Memory B cell (primary cell): ENCODE results near the gene FAM114A2.
A peak's percentile ranks its signal among the peaks of the same experiment; 100 is the strongest.

Source experiments
- ATAC-seq: fragments of 150-1000 bp; cut with Tn5 transposase; 2 replicates; pipeline ENCODE4 v1.10.0; 2021; ENCODE audit warnings: low read depth, mild to moderate bottlenecking, moderate library complexity
- DNase-seq, 2 donors: peaks; one replicate each; pipeline ENCODE4 v3.0.0; 2022; ENCODE audit warnings: low spot score in 2 of 2
- H3K27ac Mint-ChIP-seq: one replicate; pipeline ENCODE4 v1.8.0; 2022; ENCODE audit warnings: mild to moderate bottlenecking, moderate library complexity, mixed read lengths
- H3K27me3 Mint-ChIP-seq: one replicate; pipeline ENCODE4 v1.8.0; 2022; ENCODE audit warnings: mixed read lengths
- H3K36me3 Mint-ChIP-seq: one replicate; pipeline ENCODE4 v1.8.0; 2022; ENCODE audit warnings: mild to moderate bottlenecking, mixed read lengths
- H3K4me1 Mint-ChIP-seq: one replicate; pipeline ENCODE4 v1.8.0; 2022; ENCODE audit warnings: mixed read lengths
- H3K4me3 Mint-ChIP-seq: one replicate; pipeline ENCODE4 v1.8.0; 2022; ENCODE audit warnings: mild to moderate bottlenecking, moderate library complexity, mixed read lengths
- H3K9me3 Mint-ChIP-seq: one replicate; pipeline ENCODE4 v1.8.0; 2022; ENCODE audit warnings: mixed read lengths

FAM114A2 gene

GRCh38 chr5:153987301-153987700 lies 51.4 kb downstream of the FAM114A2 start:
- H3K27ac Mint-ChIP-seq, result no peak overlapping the region
- H3K36me3 Mint-ChIP-seq, result peaks cover 7% of the 10 kb centered on the region
- no peaks in the 10 kb centered on the region for H3K4me1 Mint-ChIP-seq
- no peaks in the 10 kb centered on the region for H3K9me3 Mint-ChIP-seq
- H3K27me3 Mint-ChIP-seq, result no peaks in the 10 kb centered on the region
- ATAC-seq (no peak), DNase-seq (no peak)
- no peak overlapping the region for H3K4me3 Mint-ChIP-seq

GRCh38 chr5:153985498-153985897 lies 53.2 kb downstream of the FAM114A2 start:
- H3K4me3 Mint-ChIP-seq, result no peak overlapping the region
- peaks cover 4% of the 10 kb centered on the region for H3K4me1 Mint-ChIP-seq
- no peaks in the 10 kb centered on the region for H3K9me3 Mint-ChIP-seq
- ATAC-seq (no peak), DNase-seq (no peak)
- H3K36me3 Mint-ChIP-seq, result peaks cover 3% of the 10 kb centered on the region
- no peak overlapping the region for H3K27ac Mint-ChIP-seq
- no peaks in the 10 kb centered on the region for H3K27me3 Mint-ChIP-seq

GRCh38 chr5:153983885-153984284 lies 54.8 kb downstream of the FAM114A2 start:
- H3K4me3 Mint-ChIP-seq, result no peak overlapping the region
- DNase-seq, result no peak
- H3K9me3 Mint-ChIP-seq, result no peaks in the 10 kb centered on the region
- ATAC-seq, result no peak
- H3K27ac Mint-ChIP-seq, result peak overlapping the region; percentile 65
- H3K4me1 Mint-ChIP-seq, result peaks cover 4% of the 10 kb centered on the region
- no peaks in the 10 kb centered on the region for H3K27me3 Mint-ChIP-seq
- no peaks in the 10 kb centered on the region for H3K36me3 Mint-ChIP-seq

GRCh38 chr5:153981905-153982605 lies 56.7 kb downstream of the FAM114A2 start:
- no peaks in the 10 kb centered on the region for H3K36me3 Mint-ChIP-seq
- H3K9me3 Mint-ChIP-seq, result no peaks in the 10 kb centered on the region
- H3K4me3 Mint-ChIP-seq, result no peak overlapping the region
- DNase-seq (no peak), ATAC-seq (peak; percentile 24)
- peaks cover 4% of the 10 kb centered on the region for H3K4me1 Mint-ChIP-seq
- H3K27me3 Mint-ChIP-seq, result peaks cover under 1% of the 10 kb centered on the region
- H3K27ac Mint-ChIP-seq, result peak overlapping the region; percentile 24

GRCh38 chr5:153979028-153979783 lies 59.5 kb downstream of the FAM114A2 start:
- Mint-ChIP-seq H3K27me3 (peaks cover 5% of the 10 kb centered on the region), H3K4me1 (peaks cover 4% of the 10 kb centered on the region), H3K4me3 (no peak overlapping the region), H3K27ac (no peak overlapping the region), H3K9me3 (no peaks in the 10 kb centered on the region), H3K36me3 (no peaks in the 10 kb centered on the region)
- ATAC-seq (no peak), DNase-seq (no peak)

- no peaks in the 10 kb centered on the region for H3K36me3 Mint-ChIP-seq
- ATAC-seq, result no peak
- no peaks in the 10 kb centered on the region for H3K4me1 Mint-ChIP-seq
- DNase-seq, result no peak
- H3K9me3 Mint-ChIP-seq, result no peaks in the 10 kb centered on the region
- peaks cover 5% of the 10 kb centered on the region for H3K27me3 Mint-ChIP-seq
- H3K27ac Mint-ChIP-seq, result no peak overlapping the region
- H3K4me3 Mint-ChIP-seq, result no peak overlapping the region
These were observed 63.9 kb downstream of the FAM114A2 start for GRCh38 chr5:153974813-153975163.

GRCh38 chr5:153974131-153974812 lies 64.4 kb downstream of the FAM114A2 start:
- DNase-seq, result peak; percentile 27 to 30
- H3K4me3 Mint-ChIP-seq, result no peak overlapping the region
- no peaks in the 10 kb centered on the region for H3K4me1 Mint-ChIP-seq
- H3K27ac Mint-ChIP-seq, result no peak overlapping the region
- peak; percentile 38 for ATAC-seq
- H3K9me3 Mint-ChIP-seq, result no peaks in the 10 kb centered on the region
- H3K36me3 Mint-ChIP-seq, result no peaks in the 10 kb centered on the region
- H3K27me3 Mint-ChIP-seq, result peaks cover 5% of the 10 kb centered on the region

GRCh38 chr5:153972240-153972639 lies 66.5 kb downstream of the FAM114A2 start:
- no peak overlapping the region for H3K4me3 Mint-ChIP-seq
- H3K9me3 Mint-ChIP-seq, result no peaks in the 10 kb centered on the region
- DNase-seq, result no peak
- no peaks in the 10 kb centered on the region for H3K4me1 Mint-ChIP-seq
- H3K36me3 Mint-ChIP-seq, result no peaks in the 10 kb centered on the region
- ATAC-seq, result no peak
- no peak overlapping the region for H3K27ac Mint-ChIP-seq
- peaks cover 5% of the 10 kb centered on the region for H3K27me3 Mint-ChIP-seq

- Mint-ChIP-seq H3K4me1 (no peaks in the 10 kb centered on the region), H3K9me3 (no peaks in the 10 kb centered on the region), H3K27me3 (peaks cover 5% of the 10 kb centered on the region), H3K27ac (no peak overlapping the region), H3K4me3 (no peak overlapping the region), H3K36me3 (no peaks in the 10 kb centered on the region)
- no peak for ATAC-seq
- no peak for DNase-seq
These were observed 68.2 kb downstream of the FAM114A2 start for GRCh38 chr5:153970496-153970895.

GRCh38 chr5:153969563-153969895 lies 69.2 kb downstream of the FAM114A2 start:
- Mint-ChIP-seq H3K36me3 (no peaks in the 10 kb centered on the region), H3K4me1 (peaks cover 3% of the 10 kb centered on the region), H3K27me3 (peaks cover 5% of the 10 kb centered on the region), H3K27ac (no peak overlapping the region), H3K9me3 (no peaks in the 10 kb centered on the region), H3K4me3 (no peak overlapping the region)
- DNase-seq (no peak), ATAC-seq (no peak)

- Mint-ChIP-seq H3K9me3 (no peaks in the 10 kb centered on the region), H3K27me3 (peaks cover 5% of the 10 kb centered on the region), H3K36me3 (no peaks in the 10 kb centered on the region), H3K4me3 (no peak overlapping the region), H3K27ac (no peak overlapping the region), H3K4me1 (peaks cover 3% of the 10 kb centered on the region)
- ATAC-seq, result no peak
- DNase-seq, result no peak
These were observed 69.7 kb downstream of the FAM114A2 start for GRCh38 chr5:153968761-153969562.

GRCh38 chr5:153964880-153965645 lies 73.6 kb downstream of the FAM114A2 start:
- Mint-ChIP-seq H3K4me1 (peaks cover 3% of the 10 kb centered on the region), H3K27me3 (peaks cover 8% of the 10 kb centered on the region), H3K27ac (no peak overlapping the region), H3K4me3 (no peak overlapping the region), H3K36me3 (no peaks in the 10 kb centered on the region), H3K9me3 (no peaks in the 10 kb centered on the region)
- ATAC-seq (peak; percentile 55), DNase-seq (peak in 1 of 2 donors; percentile 22)

GRCh38 chr5:153964191-153964879 lies 74.4 kb downstream of the FAM114A2 start:
- no peak overlapping the region for H3K27ac Mint-ChIP-seq
- no peak overlapping the region for H3K4me3 Mint-ChIP-seq
- H3K9me3 Mint-ChIP-seq, result no peaks in the 10 kb centered on the region
- peaks cover 3% of the 10 kb centered on the region for H3K4me1 Mint-ChIP-seq
- DNase-seq, result no peak
- no peaks in the 10 kb centered on the region for H3K36me3 Mint-ChIP-seq
- peaks cover 12% of the 10 kb centered on the region for H3K27me3 Mint-ChIP-seq
- no peak for ATAC-seq
